ENCODE results near the gene CTCFL. TPM values are rescaled to one million over a fixed set of nuclear protein-coding genes. Genes with fewer than 3 reads are reported as not detected.

Gene CTCFL
- total and polyA plus RNA-seq, 2 donors (not counting 3 experiments of a cell fraction or from before 2014, with no cell fraction given) = not detected

DNA sequence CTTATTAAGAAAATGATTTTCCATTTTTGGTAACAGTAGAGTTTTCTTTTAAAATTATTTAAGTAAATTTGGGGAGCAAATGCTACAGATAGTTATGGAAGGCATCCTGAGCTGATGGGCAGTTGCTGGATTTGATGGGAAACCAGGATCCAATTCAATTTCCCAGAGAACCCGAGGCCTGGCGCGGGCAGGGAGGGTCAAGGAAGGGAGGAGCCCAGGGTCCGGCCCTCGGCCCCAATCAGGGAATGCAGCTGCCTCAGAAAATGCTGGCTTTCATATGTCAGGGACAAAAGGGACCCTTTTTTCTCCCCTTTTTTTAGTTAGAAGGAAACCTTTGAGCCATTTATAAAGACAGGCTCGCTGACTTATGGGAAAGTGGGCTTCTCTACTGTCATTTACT, 42.1 kb downstream of the CTCFL start:
- POLR2A ChIA-PET = no interaction called here
- no peaks in the 10 kb centered on the region for H3K79me2 ChIP-seq (ENCODE audit: control insufficient read depth, insufficient read depth, low read length)
- dilution Hi-C loops (cut with MboI; ENCODE audit: extremely low pct_ligation_motif_present, low sequenced_read_pairs) (no loop called here), intact Hi-C loops (cut with micrococcal nuclease) (no loop called here)
- no peak overlapping the region for H3K27ac ChIP-seq (ENCODE audit: insufficient read depth, low read depth, low read length)
- H3K4me2 ChIP-seq (ENCODE audit: insufficient read depth, low read length) = no peak overlapping the region
- TF ChIP-seq POLR2A (IDR thresholded peaks at IDR 0.05; ENCODE audit: low read depth, low read length) (no peak), EZH2 (IDR thresholded peaks at IDR 0.05; ENCODE audit: borderline replicate concordance, low read depth, low read length, severe bottlenecking) (no peak), FOS (IDR thresholded peaks at IDR 0.05; ENCODE audit: borderline replicate concordance, insufficient read depth, low read length) (no peak), POLR2AphosphoS5 (IDR thresholded peaks at IDR 0.05; ENCODE audit: insufficient read depth, low read depth, low read length) (no peak), MAX (IDR thresholded peaks at IDR 0.05; ENCODE audit: insufficient read depth, insufficient read length) (no peak), MYC (IDR thresholded peaks at IDR 0.05; ENCODE audit: low read depth, low read length) (no peak)
- no peak for FAIRE-seq
- H3K4me3 ChIP-seq (replicated peaks in 1 of 3; ENCODE audit: insufficient read depth in 1 of 3, low read depth in 1 of 3, low read length in 3 of 3) = no peak overlapping the region
- no peak overlapping the region for H3K9ac ChIP-seq (replicated peaks; ENCODE audit: extremely low read depth, insufficient read depth, low read length)
- H4K20me1 ChIP-seq (replicated peaks; ENCODE audit: control insufficient read depth, extremely low read depth, insufficient read depth, low read length) = no peaks in the 10 kb centered on the region
- no peaks in the 10 kb centered on the region for H3K9me1 ChIP-seq (replicated peaks; ENCODE audit: control insufficient read depth, extremely low read depth, insufficient read depth, low read length)
- H3K4me1 ChIP-seq (ENCODE audit: control insufficient read depth, extremely low read depth, insufficient read depth, low read length) = no peaks in the 10 kb centered on the region
- peaks cover 1 to 9% of the 10 kb centered on the region in 2 experiments for H3K27me3 ChIP-seq (ENCODE audit: control insufficient read depth in 2 of 2, insufficient read depth in 2 of 2, low read length in 2 of 2)
- CTCF ChIA-PET = no interaction called here
- H3K36me3 ChIP-seq (ENCODE audit: control insufficient read depth in 2 of 2, extremely low read depth in 1 of 2, insufficient read depth in 2 of 2, low read length in 2 of 2) = no peaks in the 10 kb centered on the region
- no peak for DNase-seq (ENCODE audit: low read depth, low spot score)
- no peak overlapping the region for H2AFZ ChIP-seq (ENCODE audit: low read depth, low read length)
- no TSS peak for BruUV-seq (replicated peaks)
- H3K9me3 ChIP-seq (replicated peaks; ENCODE audit: control insufficient read depth, insufficient read depth, low read length) = no peaks in the 10 kb centered on the region

GRCh38 chr20:57482148-57482547, 42.8 kb downstream of the CTCFL start:
- Histone ChIP-seq H3K4me2 (ENCODE audit: insufficient read depth, low read length) (no peak overlapping the region), H3K9ac (replicated peaks; ENCODE audit: extremely low read depth, insufficient read depth, low read length) (no peak overlapping the region), H3K4me3 (replicated peaks in 1 of 3; ENCODE audit: insufficient read depth in 1 of 3, low read depth in 1 of 3, low read length in 3 of 3) (no peak overlapping the region), H3K9me3 (replicated peaks; ENCODE audit: control insufficient read depth, insufficient read depth, low read length) (no peaks in the 10 kb centered on the region), H3K9me1 (replicated peaks; ENCODE audit: control insufficient read depth, extremely low read depth, insufficient read depth, low read length) (no peaks in the 10 kb centered on the region), H3K27me3 (ENCODE audit: control insufficient read depth in 2 of 2, insufficient read depth in 2 of 2, low read length in 2 of 2) (peaks cover 1 to 11% of the 10 kb centered on the region in 2 experiments), H3K4me1 (ENCODE audit: control insufficient read depth, extremely low read depth, insufficient read depth, low read length) (no peaks in the 10 kb centered on the region), H3K79me2 (ENCODE audit: control insufficient read depth, insufficient read depth, low read length) (no peaks in the 10 kb centered on the region), H2AFZ (ENCODE audit: low read depth, low read length) (no peak overlapping the region), H3K27ac (ENCODE audit: insufficient read depth, low read depth, low read length) (no peak overlapping the region), H3K36me3 (ENCODE audit: control insufficient read depth in 2 of 2, extremely low read depth in 1 of 2, insufficient read depth in 2 of 2, low read length in 2 of 2) (no peaks in the 10 kb centered on the region), H4K20me1 (replicated peaks; ENCODE audit: control insufficient read depth, extremely low read depth, insufficient read depth, low read length) (no peaks in the 10 kb centered on the region)
- ChIA-PET POLR2A (no interaction called here), CTCF (no interaction called here)
- TF ChIP-seq JUN (IDR thresholded peaks at IDR 0.05; ENCODE audit: borderline replicate concordance, insufficient read depth, insufficient read length, low read depth) (no peak), POLR2A (IDR thresholded peaks at IDR 0.05; ENCODE audit: low read depth, low read length) (no peak), MYC (IDR thresholded peaks at IDR 0.05; ENCODE audit: low read depth, low read length) (no peak), CTCF (IDR thresholded peaks at IDR 0.05; ENCODE audit: extremely low read depth in 1 of 2, insufficient read depth in 1 of 2, low read depth in 1 of 2, low read length in 2 of 2) (no peak), GATA2 (IDR thresholded peaks at IDR 0.05; ENCODE audit: insufficient read depth, insufficient read length, low read depth, low read length) (no peak), FOS (IDR thresholded peaks at IDR 0.05; ENCODE audit: borderline replicate concordance, insufficient read depth, low read length) (no peak), MAX (IDR thresholded peaks at IDR 0.05; ENCODE audit: insufficient read depth, insufficient read length) (no peak), POLR2AphosphoS5 (IDR thresholded peaks at IDR 0.05; ENCODE audit: insufficient read depth, low read depth, low read length) (no peak), EZH2 (IDR thresholded peaks at IDR 0.05; ENCODE audit: borderline replicate concordance, low read depth, low read length, severe bottlenecking) (no peak)
- BruUV-seq (replicated peaks) = no TSS peak
- intact Hi-C loops (cut with micrococcal nuclease) (no loop called here), dilution Hi-C loops (cut with MboI; ENCODE audit: extremely low pct_ligation_motif_present, low sequenced_read_pairs) (no loop called here)
- no peak for FAIRE-seq
- DNase-seq (ENCODE audit: low read depth, low spot score) = no peak

Measured in endothelial cell of umbilical vein (primary cell).